ENCODE results near the gene FITM2.

FITM2 gene

DNA sequence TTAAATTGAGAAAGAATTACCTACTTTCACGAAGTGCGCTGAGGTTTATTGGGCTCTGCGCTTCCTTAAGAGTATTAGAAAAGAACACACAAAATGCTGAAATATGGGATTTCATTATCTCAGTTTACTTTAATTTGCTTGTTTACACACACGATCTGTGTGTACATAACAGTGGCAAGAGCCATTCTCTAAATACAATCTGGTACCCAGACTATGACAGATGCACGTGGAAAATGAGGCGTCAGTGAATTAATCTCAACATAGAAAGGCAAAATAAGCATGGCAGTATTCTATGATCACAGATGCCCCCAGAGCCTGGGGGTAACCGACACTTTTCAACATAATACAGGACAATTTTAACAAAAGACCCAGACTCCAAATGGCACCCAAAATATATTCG lies 8.3 kb downstream of the FITM2 start:
- no peaks in the 10 kb centered on the region for H3K9me3 ChIP-seq (ENCODE audit: control insufficient read depth, insufficient read depth, low read depth, low read length)
- H3K36me3 ChIP-seq (ENCODE audit: control insufficient read depth in 2 of 2, insufficient read depth in 1 of 2, low read length in 2 of 2) = peaks cover 0 to 5% of the 10 kb centered on the region in 2 experiments; a peak in 1 of 3 replicates
- no peak for TF ChIP-seq ZBTB7A (tag by site-specific recombination; IDR thresholded peaks at IDR 0.05; ENCODE audit: low read depth)
- TF ChIP-seq, protein P1, sequence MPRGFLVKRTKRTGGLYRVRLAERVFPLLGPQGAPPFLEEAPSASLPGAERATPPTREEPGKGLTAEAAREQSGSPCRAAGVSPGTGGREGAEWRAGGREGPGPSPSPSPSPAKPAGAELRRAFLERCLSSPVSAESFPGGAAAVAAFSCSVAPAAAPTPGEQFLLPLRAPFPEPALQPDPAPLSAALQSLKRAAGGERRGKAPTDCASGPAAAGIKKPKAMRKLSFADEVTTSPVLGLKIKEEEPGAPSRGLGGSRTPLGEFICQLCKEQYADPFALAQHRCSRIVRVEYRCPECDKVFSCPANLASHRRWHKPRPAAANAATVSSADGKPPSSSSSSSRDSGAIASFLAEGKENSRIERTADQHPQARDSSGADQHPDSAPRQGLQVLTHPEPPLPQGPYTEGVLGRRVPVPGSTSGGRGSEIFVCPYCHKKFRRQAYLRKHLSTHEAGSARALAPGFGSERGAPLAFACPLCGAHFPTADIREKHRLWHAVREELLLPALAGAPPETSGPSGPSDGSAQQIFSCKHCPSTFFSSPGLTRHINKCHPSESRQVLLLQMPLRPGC (tag by site-specific recombination; IDR thresholded peaks at IDR 0.05) = no peak
- TF ChIP-seq ZNF404 (tag by site-specific recombination; IDR thresholded peaks at IDR 0.05) = no peak
- no peak for TF ChIP-seq ELK4 (IDR thresholded peaks at IDR 0.05; ENCODE audit: borderline replicate concordance, low read depth, low read length)
- TF ChIP-seq ZIC2 (tag by site-specific recombination; IDR thresholded peaks at IDR 0.05) = no peak
- no peak for TF ChIP-seq ZNF18 (tag by site-specific recombination; IDR thresholded peaks at IDR 0.05)
- no peak for TF ChIP-seq GLIS2 (tag by site-specific recombination; IDR thresholded peaks at IDR 0.05)
- TF ChIP-seq, protein P2, sequence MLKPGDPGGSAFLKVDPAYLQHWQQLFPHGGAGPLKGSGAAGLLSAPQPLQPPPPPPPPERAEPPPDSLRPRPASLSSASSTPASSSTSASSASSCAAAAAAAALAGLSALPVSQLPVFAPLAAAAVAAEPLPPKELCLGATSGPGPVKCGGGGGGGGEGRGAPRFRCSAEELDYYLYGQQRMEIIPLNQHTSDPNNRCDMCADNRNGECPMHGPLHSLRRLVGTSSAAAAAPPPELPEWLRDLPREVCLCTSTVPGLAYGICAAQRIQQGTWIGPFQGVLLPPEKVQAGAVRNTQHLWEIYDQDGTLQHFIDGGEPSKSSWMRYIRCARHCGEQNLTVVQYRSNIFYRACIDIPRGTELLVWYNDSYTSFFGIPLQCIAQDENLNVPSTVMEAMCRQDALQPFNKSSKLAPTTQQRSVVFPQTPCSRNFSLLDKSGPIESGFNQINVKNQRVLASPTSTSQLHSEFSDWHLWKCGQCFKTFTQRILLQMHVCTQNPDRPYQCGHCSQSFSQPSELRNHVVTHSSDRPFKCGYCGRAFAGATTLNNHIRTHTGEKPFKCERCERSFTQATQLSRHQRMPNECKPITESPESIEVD (tag by site-specific recombination; IDR thresholded peaks at IDR 0.05) = no peak
- no peak for TF ChIP-seq ZNF658 (tag by site-specific recombination; IDR thresholded peaks at IDR 0.05)
- no peak for TF ChIP-seq ZNF560 (tag by site-specific recombination; IDR thresholded peaks at IDR 0.05; ENCODE audit: borderline replicate concordance)
- TF ChIP-seq ZNF677 (tag by site-specific recombination; IDR thresholded peaks at IDR 0.05) = no peak
- H3K4me3 ChIP-seq (ENCODE audit: low read depth, low read length) = no peak overlapping the region
- CTCF ChIA-PET = no interaction called here
- H3K27ac ChIP-seq (ENCODE audit: extremely low read depth, low read depth, low read length) = no peak overlapping the region
- H3K4me1 ChIP-seq (ENCODE audit: control insufficient read depth, insufficient read depth, low read length) = no peaks in the 10 kb centered on the region
- POLR2A ChIA-PET = no interaction called here

DNA sequence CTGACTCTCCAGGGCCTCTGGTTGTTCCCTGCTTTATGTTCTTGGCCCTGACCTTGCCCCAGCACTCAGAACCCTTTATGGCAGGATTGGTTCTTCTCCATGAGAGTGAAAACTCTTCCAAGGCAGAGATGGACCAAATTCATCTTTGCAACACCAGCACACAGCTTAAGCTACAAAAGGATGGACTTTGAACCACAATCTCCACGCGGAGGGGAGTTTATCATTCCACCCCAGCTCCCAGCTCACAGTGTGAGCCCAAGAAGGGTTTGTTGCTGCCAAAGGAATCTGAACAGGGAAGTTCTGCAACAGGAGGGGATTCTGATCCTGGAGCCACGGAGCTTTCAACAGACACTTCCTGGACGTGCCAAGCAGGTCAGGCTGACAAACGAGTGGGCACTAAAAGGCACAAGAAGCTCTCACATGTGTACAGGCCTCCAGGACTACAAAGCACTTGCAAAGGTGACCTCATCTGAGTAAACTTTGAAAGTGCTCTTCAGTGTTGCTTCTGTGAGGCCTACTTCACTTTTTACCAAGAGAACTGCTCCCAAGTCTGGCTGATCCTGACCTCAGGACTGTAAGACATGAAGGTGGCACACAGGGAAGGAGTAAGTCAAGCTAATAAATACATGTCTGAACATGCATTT lies 8.9 kb downstream of the FITM2 start:
- Histone ChIP-seq H3K4me3 (ENCODE audit: low read depth, low read length) (no peak overlapping the region), H3K27ac (ENCODE audit: extremely low read depth, low read depth, low read length) (no peak overlapping the region), H3K9me3 (ENCODE audit: control insufficient read depth, insufficient read depth, low read depth, low read length) (no peaks in the 10 kb centered on the region), H3K36me3 (ENCODE audit: control insufficient read depth in 2 of 2, insufficient read depth in 1 of 2, low read length in 2 of 2) (peaks cover 0 to 5% of the 10 kb centered on the region in 2 experiments; a peak in 1 of 3 replicates), H3K4me1 (ENCODE audit: control insufficient read depth, insufficient read depth, low read length) (no peaks in the 10 kb centered on the region)
- POLR2A ChIA-PET = no interaction called here
- CTCF ChIA-PET = interaction anchor here (0.6 kb wide), 1 partner anchor 43 kb away, joined by 3 read pairs; no protein-coding TSS in a partner anchor
- no peak for TF ChIP-seq ZNF37A (tag by site-specific recombination; IDR thresholded peaks at IDR 0.05)
- TF ChIP-seq ZNF18 (tag by site-specific recombination; IDR thresholded peaks at IDR 0.05) = no peak
- no peak for TF ChIP-seq REPIN1 (tag by site-specific recombination; IDR thresholded peaks at IDR 0.05; ENCODE audit: low read depth)
- TF ChIP-seq ZNF23 (tag by site-specific recombination; IDR thresholded peaks at IDR 0.05; ENCODE audit: borderline replicate concordance) = no peak
- TF ChIP-seq ZNF112 (tag by site-specific recombination; IDR thresholded peaks at IDR 0.05) = no peak
- no peak for TF ChIP-seq ZNF514 (tag by site-specific recombination; IDR thresholded peaks at IDR 0.05)
- no peak for TF ChIP-seq ZNF704 (tag by site-specific recombination; IDR thresholded peaks at IDR 0.05)
- no peak for TF ChIP-seq ZNF621 (tag by site-specific recombination; IDR thresholded peaks at IDR 0.05)
- TF ChIP-seq ZNF140 (tag by site-specific recombination; IDR thresholded peaks at IDR 0.05) = no peak
- TF ChIP-seq, protein P1 (tag by site-specific recombination; IDR thresholded peaks at IDR 0.05) = no peak
- TF ChIP-seq KLF10 (tag by site-specific recombination; IDR thresholded peaks at IDR 0.05) = no peak
- no peak for TF ChIP-seq ZNF510 (tag by site-specific recombination; IDR thresholded peaks at IDR 0.05; ENCODE audit: insufficient replicate concordance)
